HG02840 (cell line): Measurements from ENCODE around the gene CLASP1.
"Not testable (repeated sequence)": the region's sequence is repeated elsewhere in the genome, so short reads cannot be mapped to it uniquely, and the experiment has no call there.

ENCODE experiments used
- ATAC-seq: cut with Tn5 transposase; IDR thresholded peaks from one replicate; pipeline ENCODE4 v1.9.1; 2021; ENCODE audit warnings: mild to moderate bottlenecking, moderate library complexity, moderate number of reproducible peaks; ENCODE audit not compliant: unreplicated experiment, low FRiP score

Gene CLASP1

DNA sequence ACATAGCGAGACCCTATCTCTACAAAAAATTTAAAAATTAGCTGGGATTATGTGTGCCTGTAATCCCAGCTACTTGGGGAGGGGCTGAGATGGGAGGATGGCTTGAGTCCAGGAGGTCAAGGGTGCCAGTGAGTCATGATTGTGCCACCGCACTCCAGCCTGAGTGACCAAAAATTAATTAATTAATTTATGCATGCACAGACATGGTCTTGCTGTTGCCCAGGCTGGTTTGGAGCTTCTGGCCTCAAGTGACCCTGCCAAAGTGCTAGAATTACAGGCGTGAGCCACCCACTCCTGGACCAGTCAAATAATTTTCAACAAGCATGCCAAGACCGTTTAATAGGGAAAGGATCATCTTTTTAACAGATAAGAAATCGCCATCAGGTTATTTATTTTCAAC lies 306.5 kb downstream of the CLASP1 start:
- ATAC-seq: no peak

DNA sequence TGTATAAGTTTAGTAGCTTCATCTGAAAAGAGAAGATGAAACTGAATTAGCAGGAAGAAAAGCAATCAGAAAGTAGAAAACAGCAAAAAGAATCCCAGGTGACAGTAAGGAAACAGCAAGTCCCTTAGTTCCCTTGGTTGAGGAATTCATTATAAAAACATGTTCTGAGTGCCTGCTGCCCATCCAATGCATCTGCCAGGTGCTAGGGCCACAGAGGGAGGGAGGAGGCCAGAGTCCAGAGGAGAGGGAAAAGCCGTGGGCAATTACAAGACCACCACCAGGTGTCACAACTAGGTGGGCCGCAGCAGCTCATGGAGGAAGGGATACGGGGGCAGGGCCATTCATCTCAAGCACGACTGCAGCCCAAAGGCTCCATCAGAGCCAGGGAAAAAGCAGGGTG lies 308.3 kb downstream of the CLASP1 start:
- ATAC-seq: no peak

DNA sequence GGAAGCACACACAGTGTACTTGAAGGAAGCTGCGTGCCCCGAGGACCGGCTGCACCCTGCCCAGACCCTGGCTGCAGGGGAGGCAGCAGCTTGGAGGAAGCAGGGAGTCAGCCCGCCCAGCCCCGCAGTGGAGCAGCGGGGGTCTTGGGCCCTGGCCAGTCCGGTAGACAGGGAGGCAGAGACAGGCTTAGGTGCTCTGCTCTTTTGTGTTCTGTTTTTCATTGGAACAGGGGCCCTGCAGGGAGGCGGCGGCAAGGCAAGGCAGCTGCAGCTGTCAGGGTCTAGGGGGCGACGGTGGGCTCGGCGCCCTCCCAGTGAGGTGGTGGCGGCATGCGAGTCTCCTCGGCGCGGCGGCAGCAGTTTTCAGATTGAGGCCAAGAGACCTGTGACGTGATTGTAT lies 311.0 kb downstream of the CLASP1 start:
- ATAC-seq: no peak

DNA sequence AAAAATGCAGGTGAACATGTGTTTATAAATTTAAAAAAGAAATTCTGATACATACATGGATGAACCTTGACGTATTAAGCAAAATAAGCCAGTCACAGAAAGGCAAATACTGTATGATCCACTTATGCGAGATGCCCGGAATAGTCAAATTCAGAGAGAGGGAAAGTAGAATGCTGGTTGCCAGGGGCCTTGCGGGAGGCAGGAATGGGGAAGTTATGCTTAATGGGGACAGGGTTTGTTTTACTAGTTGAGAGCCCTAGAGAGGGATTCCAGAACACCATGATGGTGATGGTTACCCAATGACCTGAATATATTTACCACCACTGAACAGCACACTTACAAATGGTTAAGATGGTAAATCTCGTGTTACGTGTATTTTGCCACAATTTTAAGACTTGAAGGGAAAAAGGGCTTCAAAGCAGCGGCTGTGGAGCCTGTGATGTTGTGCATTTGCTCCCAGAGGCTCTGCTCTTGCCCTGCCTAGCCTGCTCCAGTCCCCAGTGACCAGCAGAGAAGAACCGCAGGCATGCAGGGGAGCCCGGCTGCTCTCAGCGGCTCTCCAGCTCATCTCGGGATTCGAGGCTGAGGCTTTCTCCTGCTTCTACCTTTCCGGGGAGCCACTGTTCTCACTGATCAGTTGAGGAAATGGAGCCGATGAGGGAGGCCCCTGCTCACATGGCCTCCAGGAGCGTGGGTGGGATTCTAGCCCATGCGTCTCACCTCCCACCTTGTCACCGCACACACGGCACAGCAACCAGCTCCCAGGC lies 312.6 kb downstream of the CLASP1 start:
- ATAC-seq: no peak

DNA sequence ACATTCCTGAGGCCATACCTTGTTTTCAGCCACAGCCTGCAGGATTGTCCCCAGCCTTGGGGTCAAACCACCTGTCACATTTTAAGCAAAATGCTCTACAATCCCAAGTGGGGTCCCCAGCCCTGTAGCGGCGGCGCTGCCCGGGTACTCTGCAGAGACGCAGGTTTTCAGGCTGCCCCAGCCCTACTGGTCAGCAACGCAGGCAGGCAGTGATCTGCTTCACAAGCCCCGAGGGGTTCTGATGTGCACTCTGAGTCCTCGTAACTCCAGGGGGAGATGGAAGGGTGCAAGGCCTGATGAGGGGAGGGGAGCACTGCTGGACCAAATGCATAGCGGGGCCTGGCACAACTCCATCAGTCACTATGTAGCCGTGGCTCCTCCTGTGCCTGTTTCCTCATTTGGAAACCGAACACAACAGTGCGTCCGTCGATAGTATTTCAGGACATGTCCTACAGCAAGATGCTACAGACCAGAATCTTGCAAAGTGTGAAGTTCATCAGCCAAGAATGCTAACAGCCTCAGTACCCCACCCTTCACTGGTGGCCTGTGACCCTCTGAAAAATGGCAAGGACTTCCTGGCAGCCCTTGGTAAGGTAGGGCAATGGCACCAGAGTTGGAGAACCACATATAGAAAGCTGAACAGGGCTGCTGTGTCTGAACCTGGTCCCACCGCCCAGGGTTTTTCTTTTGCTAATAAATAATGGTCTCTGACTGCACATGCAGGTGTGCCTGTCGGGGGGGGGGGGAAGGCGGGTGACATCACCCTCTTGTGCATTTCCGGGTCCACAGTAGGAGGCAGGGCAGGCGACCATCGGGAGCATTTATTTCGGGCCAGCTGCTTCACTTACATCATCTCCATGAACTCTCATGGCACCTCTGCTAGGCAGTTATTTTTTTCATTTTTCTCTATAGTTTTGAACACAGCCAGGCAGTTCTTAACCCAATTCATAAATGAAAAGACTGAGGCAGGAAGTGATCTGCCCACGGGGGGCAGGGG lies 313.7 kb downstream of the CLASP1 start:
- no peak for ATAC-seq

DNA sequence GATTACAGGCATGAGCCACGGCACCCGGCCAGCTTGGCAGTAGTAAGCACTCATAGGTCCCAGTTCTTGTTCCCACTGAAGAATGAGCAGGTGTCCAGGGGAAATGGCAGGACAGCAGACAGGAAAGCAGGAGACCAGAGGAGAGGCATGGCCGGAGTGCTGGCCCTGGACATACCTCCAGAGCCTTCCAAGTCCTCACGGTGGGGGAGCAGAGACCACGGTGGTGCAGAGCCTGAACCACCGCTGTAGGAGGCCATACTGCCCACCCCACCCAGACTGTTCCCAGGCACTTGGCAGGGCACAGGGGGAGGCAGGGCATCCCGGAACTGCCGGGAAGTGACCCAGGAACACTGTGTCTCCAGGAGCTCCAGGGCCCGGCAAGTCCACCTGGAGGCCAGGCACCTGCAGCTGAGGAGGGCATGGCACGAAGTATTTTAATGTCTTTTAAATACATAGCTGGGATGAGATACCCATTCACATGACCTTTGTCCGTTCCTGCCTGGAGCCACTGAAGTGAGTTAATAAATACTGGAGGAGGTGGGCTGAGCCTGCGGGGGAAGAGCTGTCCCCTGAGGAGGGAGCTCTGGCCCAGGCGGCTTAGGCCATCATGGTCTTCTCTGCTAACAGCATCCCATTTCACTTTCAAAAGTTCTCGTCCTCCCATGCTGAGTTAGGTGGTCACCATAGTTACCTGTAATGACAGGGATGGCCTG lies 314.5 kb downstream of the CLASP1 start:
- ATAC-seq: peak; percentile 10

DNA sequence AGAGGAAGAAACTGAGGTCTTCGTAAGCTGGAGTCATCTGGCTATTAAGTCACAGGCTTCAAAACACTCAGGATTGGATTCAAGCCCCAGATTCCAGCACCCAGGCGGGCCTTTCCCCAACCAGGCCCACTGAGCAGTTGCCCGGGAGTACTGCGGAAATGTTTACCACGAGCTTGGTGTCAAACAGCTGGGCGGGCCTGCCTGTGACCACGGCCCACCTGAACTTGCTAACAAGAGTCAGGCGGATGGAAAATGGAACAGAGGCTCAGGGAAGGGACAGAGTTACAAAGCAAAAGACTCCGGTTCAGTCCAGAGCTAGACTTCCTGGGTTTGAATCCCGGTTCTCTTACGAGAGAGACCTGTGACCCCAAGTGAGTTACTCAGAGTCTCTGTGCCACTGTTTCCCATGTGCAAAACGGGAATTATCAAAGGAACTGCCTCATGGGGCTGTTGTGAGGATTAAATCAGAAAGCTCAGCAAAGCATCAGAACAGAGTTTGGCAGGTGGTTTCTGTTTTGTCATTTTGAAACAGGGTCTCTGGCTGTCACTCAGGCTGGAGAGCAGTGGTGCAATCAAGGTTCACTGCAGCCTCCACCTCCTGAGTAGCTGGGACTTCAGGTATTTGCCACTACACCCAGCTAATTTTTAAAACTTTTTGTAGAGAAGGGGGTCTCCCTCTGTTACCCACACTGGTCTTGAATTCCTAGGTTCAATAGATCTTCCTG lies 315.3 kb downstream of the CLASP1 start:
- ATAC-seq: peak; percentile 76

DNA sequence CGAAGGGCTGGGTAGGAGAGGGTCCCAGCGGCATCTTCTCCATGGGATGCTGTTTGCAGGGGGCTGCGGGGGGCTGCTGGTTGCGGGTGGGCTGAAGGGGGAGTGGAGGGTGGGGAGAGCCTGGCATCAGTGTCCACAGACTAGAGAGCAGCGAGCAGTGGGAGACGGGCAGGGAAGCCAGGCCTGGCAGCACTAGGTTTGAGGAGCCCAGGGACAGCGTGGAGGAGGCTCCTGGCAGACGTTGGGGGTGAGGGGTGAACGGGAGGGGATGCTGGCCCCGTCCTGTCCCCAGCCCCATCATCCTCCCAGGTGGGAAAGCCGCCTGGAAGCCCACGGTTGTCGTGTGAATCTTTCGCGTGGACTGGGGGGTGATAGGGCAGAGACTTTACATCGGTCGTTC lies 316.0 kb downstream of the CLASP1 start:
- ATAC-seq: no peak

DNA sequence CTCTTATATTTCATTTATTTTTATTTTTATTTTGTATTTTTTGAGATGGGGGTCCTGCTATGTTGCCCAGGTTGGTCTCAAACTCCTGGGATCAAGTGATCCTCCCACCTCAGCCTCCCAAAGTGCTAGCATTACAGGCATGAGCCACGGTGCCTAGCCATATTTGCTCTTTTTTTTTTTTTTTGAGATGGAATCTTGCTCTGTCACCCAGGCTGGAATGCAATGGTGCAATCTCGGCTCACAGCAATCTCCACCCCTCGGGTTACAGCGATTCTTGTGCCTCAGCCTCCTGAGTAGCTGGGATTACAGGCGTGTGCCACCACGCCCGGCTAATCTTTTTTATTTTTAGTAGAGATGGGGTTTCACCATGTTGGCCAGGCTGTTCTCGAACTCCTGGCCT lies 317.9 kb downstream of the CLASP1 start:
- not testable (repeated sequence) for ATAC-seq

DNA sequence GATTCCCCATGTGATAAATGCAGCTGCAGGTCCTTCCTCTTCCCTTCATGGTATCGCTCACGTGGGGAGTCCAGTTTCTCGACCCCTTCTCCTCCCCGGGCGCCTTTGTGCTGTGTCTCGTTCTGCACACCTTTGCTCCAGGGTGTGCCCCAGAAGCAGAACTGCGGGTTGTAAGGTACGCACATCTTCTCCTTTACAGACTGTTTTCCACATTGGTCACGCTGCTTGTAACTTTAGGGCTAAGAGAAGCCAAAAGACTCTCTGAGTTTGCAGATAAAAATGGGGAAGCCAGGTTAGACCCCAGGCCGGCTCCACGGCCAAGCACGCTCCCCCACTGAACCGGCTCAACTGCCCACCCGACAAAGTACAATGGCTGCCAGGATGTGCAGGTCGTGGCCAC lies 318.3 kb downstream of the CLASP1 start:
- ATAC-seq: no peak

DNA sequence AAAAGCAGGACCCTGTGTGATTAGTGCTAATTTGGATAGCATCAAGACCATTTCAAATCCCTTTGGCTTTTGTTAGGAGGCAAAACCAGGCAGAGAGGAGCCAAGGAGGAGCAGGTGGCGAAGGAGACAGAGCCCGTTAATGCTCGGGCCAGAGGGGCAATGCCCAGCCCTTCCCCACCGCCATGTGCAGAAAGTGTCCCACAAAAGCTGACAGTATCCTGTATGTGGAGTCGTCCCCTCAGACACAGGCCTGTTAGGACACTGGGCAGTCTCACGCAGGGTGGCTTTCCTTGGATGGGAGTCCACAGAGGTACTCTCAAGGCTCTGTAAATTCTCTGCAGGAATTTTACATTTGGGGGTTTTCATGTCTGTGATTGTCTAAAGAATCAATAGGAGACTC lies 319.5 kb downstream of the CLASP1 start:
- ATAC-seq: no peak

DNA sequence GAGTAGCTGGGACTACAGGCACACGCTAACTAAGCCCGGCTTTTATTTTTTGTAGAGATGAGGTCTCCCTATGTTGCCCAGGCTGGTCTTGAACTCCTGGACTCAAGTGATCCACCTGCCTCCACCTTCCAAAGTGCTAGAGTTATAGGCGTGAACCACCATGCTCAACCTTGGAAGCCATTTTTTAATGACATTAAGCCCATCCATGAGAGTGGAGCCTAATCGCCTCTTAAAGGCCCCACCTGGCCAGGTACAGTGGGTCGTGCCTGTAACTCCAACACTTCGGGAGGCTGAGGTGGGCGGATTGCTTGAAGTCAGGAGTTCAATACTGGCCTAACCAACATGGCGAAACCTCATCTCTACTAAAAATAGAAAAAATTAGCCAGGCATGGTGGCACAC lies 322.6 kb downstream of the CLASP1 start:
- no peak for ATAC-seq

DNA sequence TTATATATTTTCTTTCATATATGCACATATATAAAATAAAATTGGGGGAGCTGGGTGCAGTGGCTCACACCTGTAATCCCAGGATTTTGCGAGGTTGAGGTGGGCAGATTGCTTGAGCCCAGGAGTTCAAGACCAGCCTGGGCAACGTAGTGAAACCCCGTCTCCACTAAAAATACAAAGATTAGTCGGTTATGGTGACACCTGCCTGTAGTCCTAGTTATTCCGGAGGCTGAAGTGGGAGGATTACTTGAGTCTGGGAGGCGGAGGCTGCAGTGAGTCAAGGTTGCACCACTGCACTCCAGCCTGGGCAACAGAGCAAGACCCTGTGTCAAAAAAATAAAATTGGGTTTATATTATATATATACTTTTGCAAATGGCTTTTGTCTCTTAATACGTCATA lies 324.7 kb downstream of the CLASP1 start:
- no peak for ATAC-seq

DNA sequence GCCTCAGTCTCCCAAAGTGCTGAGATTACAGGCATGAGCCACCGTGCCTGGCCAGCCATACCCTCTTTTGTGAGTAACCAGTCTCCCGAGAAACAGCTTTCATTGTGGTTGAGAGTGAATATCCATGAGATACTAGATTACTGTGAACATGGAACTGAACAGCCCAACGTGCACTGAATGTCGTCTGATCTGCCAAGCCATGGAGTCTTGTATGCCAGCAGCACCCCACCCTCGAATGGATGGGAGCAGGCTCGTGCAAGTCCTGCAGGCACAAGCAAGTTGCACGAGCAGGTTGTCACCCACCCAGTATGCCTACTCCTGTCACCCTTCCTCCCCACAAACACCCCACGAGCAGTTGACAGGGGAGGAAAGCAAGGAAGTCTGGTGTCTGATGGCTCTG lies 327.8 kb downstream of the CLASP1 start:
- no peak for ATAC-seq

DNA sequence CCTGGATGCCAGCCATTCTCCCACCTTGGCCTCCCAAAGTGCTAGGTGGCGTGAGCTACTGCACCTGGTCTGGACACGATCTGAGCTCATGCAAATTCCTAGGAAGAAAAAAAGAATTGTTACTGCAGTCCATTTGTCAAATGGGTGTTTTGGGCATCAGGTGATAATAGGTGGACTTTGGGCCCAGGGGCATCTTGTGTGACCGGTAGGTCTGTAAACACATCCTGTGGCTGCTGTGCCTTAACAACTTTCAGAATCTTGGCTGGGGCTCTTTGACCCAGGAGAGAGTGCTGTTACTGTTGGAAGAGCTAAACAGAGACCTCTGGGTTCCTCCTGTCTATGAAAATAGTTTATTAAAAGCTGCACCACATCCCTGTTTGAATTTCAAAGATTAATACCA lies 329.3 kb downstream of the CLASP1 start:
- ATAC-seq: no peak

DNA sequence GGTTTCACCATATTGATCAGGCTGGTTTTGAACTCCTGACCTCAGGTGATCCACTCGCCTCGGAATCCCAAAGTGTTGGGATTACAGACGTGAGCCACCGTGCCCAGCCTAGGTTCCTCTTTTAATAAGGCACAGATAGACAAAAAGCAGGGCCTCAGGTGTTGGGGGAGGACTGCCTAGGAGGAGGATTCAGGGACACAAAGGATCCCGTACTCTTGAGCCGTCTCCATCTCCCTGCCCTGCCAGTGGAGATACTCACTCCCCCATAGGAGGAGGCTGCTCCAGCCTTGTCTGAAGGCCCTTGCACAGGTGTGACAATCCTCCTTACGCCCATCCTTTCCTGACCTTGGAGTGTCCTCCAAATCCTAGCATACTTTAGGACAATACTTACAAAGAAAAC lies 332.3 kb downstream of the CLASP1 start:
- ATAC-seq: no peak

DNA sequence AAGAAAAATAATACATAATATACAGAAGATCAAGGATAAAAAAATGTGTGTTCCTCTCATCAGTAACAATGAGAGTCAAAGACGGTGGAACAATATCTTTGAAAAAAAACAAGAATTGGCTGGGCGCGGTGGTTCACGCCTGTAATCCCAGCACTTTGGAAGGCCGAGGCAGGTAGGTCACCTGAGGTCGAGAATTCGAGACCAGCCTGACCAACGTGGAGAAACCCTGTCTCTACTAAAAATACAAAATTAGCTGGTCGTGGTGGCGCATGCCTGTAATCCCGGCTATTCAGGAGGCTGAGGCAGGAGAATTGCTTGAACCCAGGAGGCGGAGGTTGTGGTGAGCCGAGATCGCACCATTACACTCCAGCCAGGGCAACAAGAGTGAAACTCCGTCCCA lies 335.6 kb downstream of the CLASP1 start:
- ATAC-seq: not testable (repeated sequence)

DNA sequence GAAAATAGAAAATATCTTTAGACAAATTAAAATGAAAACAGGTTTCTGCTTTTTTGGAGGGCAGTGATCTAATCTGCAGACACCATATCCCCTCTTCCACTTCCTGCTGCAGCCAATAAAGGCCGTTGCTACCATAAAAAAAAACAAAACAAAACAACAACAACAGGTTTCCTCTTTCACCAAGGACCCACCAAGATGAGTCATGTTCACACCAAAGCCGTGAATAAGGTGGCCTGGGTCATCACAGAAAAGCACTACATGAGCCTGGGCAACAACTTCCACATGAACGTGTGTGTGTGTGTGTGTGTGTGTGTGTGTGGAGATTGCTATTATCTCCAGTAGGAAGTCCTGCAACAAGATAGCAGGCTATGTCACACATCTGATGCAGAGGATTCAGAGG lies 339.5 kb downstream of the CLASP1 start:
- ATAC-seq: no peak

DNA sequence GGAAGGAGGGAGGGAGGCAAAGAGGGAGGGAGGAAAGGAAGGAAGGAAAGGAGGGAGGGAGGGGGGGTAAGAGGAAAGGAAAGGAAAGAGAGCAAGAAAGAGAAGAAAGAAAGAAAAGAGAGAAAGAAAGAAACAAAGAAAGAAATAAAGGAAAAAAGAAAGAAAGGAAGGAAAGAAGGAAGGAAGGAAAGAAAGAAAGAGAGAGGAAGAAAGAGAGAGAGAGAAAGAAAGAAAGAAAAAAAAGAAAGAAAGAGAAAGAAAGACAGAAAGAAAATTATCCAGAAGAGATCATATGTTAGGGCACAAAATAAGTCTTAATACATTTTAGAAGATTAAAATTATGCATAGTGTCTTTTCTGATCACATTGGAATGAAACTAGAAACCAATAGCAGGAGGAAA lies 339.9 kb downstream of the CLASP1 start:
- no peak for ATAC-seq

DNA sequence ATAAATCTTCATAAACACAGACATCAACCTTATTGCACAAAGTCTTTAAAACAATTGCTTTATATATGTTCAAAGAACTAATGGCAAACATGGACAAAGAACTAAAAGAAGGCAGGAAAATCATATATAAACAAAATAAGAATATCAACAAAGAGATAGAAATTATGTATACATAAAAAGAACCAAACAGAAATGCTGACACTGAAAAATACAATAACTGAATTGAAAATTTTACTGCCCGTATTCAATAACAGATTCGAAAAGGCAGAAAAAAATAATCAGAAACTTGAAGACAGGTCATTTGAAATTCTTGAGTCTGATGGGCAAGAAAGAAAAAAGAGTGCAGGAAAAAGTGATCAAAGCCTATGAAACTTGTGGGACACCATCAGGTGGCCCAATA lies 342.2 kb downstream of the CLASP1 start:
- no peak for ATAC-seq
